Sigmoid colon (tissue), 4 donors: ENCODE results near the gene FBLN1.

ENCODE experiments used
- CTCF ChIP-seq, 4 experiments: fragments of 450-650 bp in 3 of 4; fragments of 200-600 bp in 1 of 4; IDR thresholded peaks; one replicate each; pipeline ENCODE4 v1.5.1; 2016 to 2019; ENCODE audit warnings: antibody characterized with exemption in 4 of 4, mild to moderate bottlenecking in 3 of 4, moderate library complexity in 2 of 4
- EP300 ChIP-seq, 4 donors: sonication (generic); formaldehyde crosslinking; IDR thresholded peaks; one replicate each; pipeline ENCODE4 v1.6.1; 2017; ENCODE audit warnings: antibody characterized with exemption in 4 of 4

GRCh38 chr22:45575607-45576272 is 73.1 kb downstream of the FBLN1 start:
- TF ChIP-seq EP300 (IDR thresholded peaks at IDR 0.05) (no peak), CTCF (IDR thresholded peaks at IDR 0.05) (no peak)
